CD8-positive, alpha-beta memory T cell (primary cell): Measurements from ENCODE around the gene BLACAT1. TPM values are rescaled to one million over a fixed set of nuclear protein-coding genes. Genes with fewer than 3 reads are reported as not detected.
"Not testable (repeated sequence)": the region's sequence is repeated elsewhere in the genome, so short reads cannot be mapped to it uniquely, and the experiment has no call there.

Experiments
- CTCF ChIA-PET: fragments of 350-600 bp; sonication (Branson Sonifier 250); formaldehyde crosslinking; loops from one replicate; lab custom pipeline; 2021; ENCODE audit warnings: antibody characterized with exemption; lab: Charles Lee
- POLR2A ChIA-PET: fragments of 350-600 bp; sonication (Branson Sonifier 250); formaldehyde crosslinking; loops from one replicate; lab custom pipeline; 2021; ENCODE audit warnings: antibody characterized with exemption; lab: Charles Lee
- DNase-seq, 5 donors: peaks; one replicate each; pipeline versions ENCODE4 v3.0.0 to v3.0.0-alpha.2; 2020 to 2022; ENCODE audit warnings: mixed read lengths in 1 of 5
- H3K27ac ChIP-seq: one replicate; pipeline ENCODE4 v1.7.0; 2013; ENCODE audit warnings: low read depth, mild to moderate bottlenecking, low read length, moderate library complexity
- H3K27me3 ChIP-seq: 2 replicates; pipeline ENCODE4 v1.7.0; 2013; ENCODE audit warnings: low read length, mild to moderate bottlenecking; ENCODE audit not compliant: insufficient read depth, poor library complexity, severe bottlenecking
- H3K36me3 ChIP-seq: 2 replicates; pipeline ENCODE4 v1.7.0; 2013; ENCODE audit warnings: mild to moderate bottlenecking, low read length, moderate library complexity; ENCODE audit not compliant: insufficient read depth
- H3K4me1 ChIP-seq: 2 replicates; pipeline ENCODE4 v1.7.0; 2013; ENCODE audit warnings: mild to moderate bottlenecking, low read length, moderate library complexity; ENCODE audit not compliant: insufficient read depth
- H3K4me3 ChIP-seq: 2 replicates; pipeline ENCODE4 v1.7.0; 2013; ENCODE audit warnings: mild to moderate bottlenecking, low read length
- H3K9me3 ChIP-seq: 2 replicates; pipeline ENCODE4 v1.7.0; 2013; ENCODE audit warnings: mild to moderate bottlenecking, low read length
- H3K27ac Mint-ChIP-seq, 8 donors: one replicate each; pipeline ENCODE4 v1.8.0; 2020 to 2021; ENCODE audit warnings: mixed read lengths in 8 of 8, mild to moderate bottlenecking in 6 of 8, inconsistent platforms in 3 of 8, moderate library complexity in 3 of 8
- H3K27me3 Mint-ChIP-seq, 2 donors: one replicate each; pipeline ENCODE4 v1.8.0; 2020 to 2021; ENCODE audit warnings: mixed read lengths in 2 of 2, mild to moderate bottlenecking in 1 of 2, moderate library complexity in 1 of 2
- H3K36me3 Mint-ChIP-seq, 3 donors: one replicate each; pipeline ENCODE4 v1.8.0; 2020 to 2021; ENCODE audit warnings: mixed read lengths in 3 of 3, inconsistent platforms in 1 of 3, mild to moderate bottlenecking in 1 of 3
- H3K4me1 Mint-ChIP-seq, 3 donors: one replicate each; pipeline ENCODE4 v1.8.0; 2020 to 2021; ENCODE audit warnings: mixed read lengths in 3 of 3, inconsistent platforms in 1 of 3, mild to moderate bottlenecking in 1 of 3
- H3K4me3 Mint-ChIP-seq, 7 donors: one replicate each; pipeline ENCODE4 v1.8.0; 2020 to 2021; ENCODE audit warnings: mixed read lengths in 7 of 7, mild to moderate bottlenecking in 6 of 7, moderate library complexity in 4 of 7, inconsistent platforms in 2 of 7
- H3K9me3 Mint-ChIP-seq, 5 donors: one replicate each; pipeline ENCODE4 v1.8.0; 2020 to 2022; ENCODE audit warnings: mixed read lengths in 5 of 5, mild to moderate bottlenecking in 3 of 5, moderate library complexity in 2 of 5, inconsistent platforms in 1 of 5
- polyA plus RNA-seq: library from polyadenylated mRNA; unstranded; fragments of 300-500 nt; fragmentation: Illumina TruSeq; gene quantifications from one replicate; pipeline ENCODE4 v1.2.3, GENCODE V29; 2021
- total RNA-seq, 2 experiments: library from RNA; stranded (reverse); gene quantifications; one replicate each; pipeline ENCODE4 v1.2.3, GENCODE V29; 2021

The BLACAT1 gene
- total and polyA plus RNA-seq, 3 experiments from 2014 or later: 0.09 TPM; not detected in 2

- Mint-ChIP-seq H3K27ac (peak overlapping the region in 4 of 8 donors; percentile 1 to 67 (median 32)), H3K9me3 (no peaks in the 10 kb centered on the region), H3K4me3 (no peak overlapping the region), H3K27me3 (peaks cover 3 to 5% of the 10 kb centered on the region in 2 donors), H3K36me3 (no peaks in the 10 kb centered on the region), H3K4me1 (peaks cover 31 to 47% (median 41%) of the 10 kb centered on the region in 3 donors)
- ChIA-PET CTCF (interaction anchor here (1.5 kb wide), 1 partner anchor 49 kb away, joined by 5 read pairs; no protein-coding TSS in a partner anchor), POLR2A (no interaction called here)
- H3K36me3 ChIP-seq: no peaks in the 10 kb centered on the region
- no peak overlapping the region for H3K4me3 ChIP-seq
- no peak overlapping the region for H3K27ac ChIP-seq
- DNase-seq: no peak
- H3K4me1 ChIP-seq: peaks cover 24% of the 10 kb centered on the region
- no peaks in the 10 kb centered on the region for H3K9me3 ChIP-seq
- no peaks in the 10 kb centered on the region for H3K27me3 ChIP-seq
Observed at GRCh38 chr1:205435578-205436573, 20.0 kb downstream of the BLACAT1 start.

GRCh38 chr1:205434738-205435137 lies 21.1 kb downstream of the BLACAT1 start:
- ChIA-PET POLR2A (no interaction called here), CTCF (no interaction called here)
- no peaks in the 10 kb centered on the region for H3K36me3 Mint-ChIP-seq
- Histone ChIP-seq H3K4me1 (peaks cover 14% of the 10 kb centered on the region), H3K27ac (no peak overlapping the region), H3K4me3 (no peak overlapping the region), H3K9me3 (no peaks in the 10 kb centered on the region), H3K36me3 (no peaks in the 10 kb centered on the region), H3K27me3 (no peaks in the 10 kb centered on the region)
- no peak overlapping the region for H3K4me3 Mint-ChIP-seq
- peak overlapping the region in 2 of 8 donors; percentile 27 to 51 for H3K27ac Mint-ChIP-seq
- peaks cover 28 to 44% (median 42%) of the 10 kb centered on the region in 3 donors for H3K4me1 Mint-ChIP-seq
- no peak for DNase-seq
- peaks cover 5 to 6% of the 10 kb centered on the region in 2 donors for H3K27me3 Mint-ChIP-seq
- no peaks in the 10 kb centered on the region for H3K9me3 Mint-ChIP-seq

DNA sequence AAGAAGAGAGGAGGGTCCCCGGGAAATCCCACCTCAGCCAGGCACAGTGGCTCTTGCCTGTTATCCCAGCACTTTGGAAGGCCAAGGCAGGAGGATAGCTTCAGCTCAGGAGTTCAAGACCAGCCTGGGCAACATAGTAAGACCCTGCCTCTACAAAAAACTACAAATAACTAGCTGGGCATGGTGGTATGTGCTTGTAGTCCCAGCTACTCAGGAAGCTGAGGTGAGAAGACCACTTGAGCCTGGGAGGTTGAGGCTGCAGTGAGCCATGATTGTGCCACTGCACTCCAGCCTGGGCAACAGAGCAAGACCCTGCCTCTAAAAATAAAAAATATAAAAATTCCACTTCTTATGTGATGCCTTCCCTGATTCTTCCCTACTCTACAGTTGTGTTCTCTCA lies 23.2 kb downstream of the BLACAT1 start:
- H3K27ac Mint-ChIP-seq, H3K27me3 Mint-ChIP-seq, H3K36me3 ChIP-seq, DNase-seq, H3K36me3 Mint-ChIP-seq, H3K27me3 ChIP-seq, H3K27ac ChIP-seq, POLR2A ChIA-PET, H3K4me3 Mint-ChIP-seq, H3K4me3 ChIP-seq, H3K9me3 ChIP-seq, H3K9me3 Mint-ChIP-seq, H3K4me1 ChIP-seq: not testable (repeated sequence)
- peaks cover 19 to 32% (median 29%) of the 10 kb centered on the region in 3 donors for H3K4me1 Mint-ChIP-seq
- CTCF ChIA-PET: interaction anchor here (0.9 kb wide), 1 partner anchor 54 kb away, joined by 3 read pairs; no protein-coding TSS in a partner anchor

GRCh38 chr1:205432116-205432515 lies 23.7 kb downstream of the BLACAT1 start:
- H3K9me3 ChIP-seq: no peaks in the 10 kb centered on the region
- Mint-ChIP-seq H3K27ac (no peak overlapping the region), H3K9me3 (no peaks in the 10 kb centered on the region), H3K4me1 (peaks cover 16 to 26% (median 24%) of the 10 kb centered on the region in 3 donors), H3K4me3 (peak overlapping the region in 1 of 7 donors; percentile 31), H3K36me3 (no peaks in the 10 kb centered on the region), H3K27me3 (peaks cover 5 to 8% of the 10 kb centered on the region in 2 donors)
- H3K36me3 ChIP-seq: no peaks in the 10 kb centered on the region
- no peak overlapping the region for H3K4me3 ChIP-seq
- ChIA-PET CTCF (interaction anchor here (1.2 to 3.6 kb wide), 7 partner anchors 11 to 92 kb away, joined by 3 to 34 read pairs (median 14); no protein-coding TSS in a partner anchor), POLR2A (no interaction called here)
- H3K27ac ChIP-seq: no peak overlapping the region
- H3K4me1 ChIP-seq: peaks cover 5% of the 10 kb centered on the region
- no peak for DNase-seq
- no peaks in the 10 kb centered on the region for H3K27me3 ChIP-seq

- ChIA-PET CTCF (interaction anchor here (0.7 to 3.6 kb wide), 16 partner anchors 10 to 146 kb away, joined by 3 to 34 read pairs (median 5); no protein-coding TSS in a partner anchor), POLR2A (interaction anchor here (0.5 to 1.3 kb wide), 5 partner anchors 10 to 596 kb away, joined by 3 to 4 read pairs (median 3); no protein-coding TSS in a partner anchor)
- DNase-seq: peak; percentile 42 to 76 (median 55)
- H3K27ac ChIP-seq: no peak overlapping the region
- no peaks in the 10 kb centered on the region for H3K9me3 Mint-ChIP-seq
- H3K36me3 Mint-ChIP-seq: no peaks in the 10 kb centered on the region
- peak overlapping the region; percentile 52 for H3K4me3 ChIP-seq
- peaks cover 8 to 13% of the 10 kb centered on the region in 2 donors for H3K27me3 Mint-ChIP-seq
- H3K9me3 ChIP-seq: no peaks in the 10 kb centered on the region
- H3K4me1 ChIP-seq: peaks cover 5% of the 10 kb centered on the region
- peak overlapping the region; percentile 72 to 91 (median 84) for H3K4me3 Mint-ChIP-seq
- peaks cover 11 to 19% (median 14%) of the 10 kb centered on the region in 3 donors for H3K4me1 Mint-ChIP-seq
- H3K27me3 ChIP-seq: no peaks in the 10 kb centered on the region
- H3K36me3 ChIP-seq: no peaks in the 10 kb centered on the region
- peak overlapping the region in 6 of 8 donors; percentile 42 to 87 (median 64) for H3K27ac Mint-ChIP-seq
Observed at GRCh38 chr1:205430696-205431305, 25.0 kb downstream of the BLACAT1 start.

GRCh38 chr1:205429762-205430695 lies 25.8 kb downstream of the BLACAT1 start:
- no peaks in the 10 kb centered on the region for H3K36me3 ChIP-seq
- no peak for DNase-seq
- no peak overlapping the region for H3K27ac ChIP-seq

More at GRCh38 chr1:205429762-205430695, 25.8 kb downstream of the BLACAT1 start:
- Histone ChIP-seq H3K9me3 (no peaks in the 10 kb centered on the region), H3K27me3 (no peaks in the 10 kb centered on the region), H3K4me1 (peaks cover 5% of the 10 kb centered on the region), H3K4me3 (peak overlapping the region; percentile 52)
- Mint-ChIP-seq H3K9me3 (no peaks in the 10 kb centered on the region), H3K4me3 (peak overlapping the region; percentile 72 to 91 (median 84)), H3K4me1 (peaks cover 11 to 19% (median 14%) of the 10 kb centered on the region in 3 donors), H3K27ac (peak overlapping the region in 1 of 8 donors; percentile 26), H3K36me3 (no peaks in the 10 kb centered on the region), H3K27me3 (peaks cover 9 to 13% of the 10 kb centered on the region in 2 donors)
- CTCF ChIA-PET: interaction anchor here (0.7 to 3.6 kb wide), 14 partner anchors 11 to 146 kb away, joined by 3 to 34 read pairs (median 6); no protein-coding TSS in a partner anchor
- POLR2A ChIA-PET: interaction anchor here (0.5 to 1.3 kb wide), 4 partner anchors 11 to 595 kb away, joined by 3 to 4 read pairs (median 4); no protein-coding TSS in a partner anchor
